Neural progenitor cell (in vitro differentiated cells): Measurements from ENCODE around the gene LBR. TPM values are rescaled to one million over a fixed set of nuclear protein-coding genes. Genes with fewer than 3 reads are reported as not detected.
A peak's percentile ranks its signal among the peaks of the same experiment; 100 is the strongest.

Experiments
- DNase-seq: peaks from one replicate; pipeline ENCODE4 v3.0.0-alpha.2; 2016; ENCODE audit warnings: low spot score
- H2AFZ ChIP-seq: fragments of 200-600 bp; sonication (generic); replicated peaks from 2 replicates; pipeline ENCODE4 v1.6.1; 2016; ENCODE audit warnings: antibody characterized with exemption
- H3F3A ChIP-seq: fragments of 200-600 bp; sonication (generic); 2 replicates; pipeline ENCODE4 v1.6.1; 2016; ENCODE audit warnings: antibody characterized with exemption, low read depth
- H3K27ac ChIP-seq: fragments of 200-600 bp; sonication (generic); 2 replicates; pipeline ENCODE4 v1.5.1; 2016; ENCODE audit warnings: mild to moderate bottlenecking
- H3K27me3 ChIP-seq: fragments of 200-600 bp; sonication (generic); 2 replicates; pipeline ENCODE4 v1.6.1; 2016; ENCODE audit warnings: mild to moderate bottlenecking, moderate library complexity
- H3K36me3 ChIP-seq: fragments of 200-600 bp; sonication (generic); 2 replicates; pipeline ENCODE4 v1.5.1; 2016
- H3K4me1 ChIP-seq: fragments of 200-600 bp; sonication (generic); 2 replicates; pipeline ENCODE4 v1.6.1; 2016; ENCODE audit warnings: mixed run types
- H3K4me2 ChIP-seq: fragments of 200-600 bp; sonication (generic); 2 replicates; pipeline ENCODE4 v1.6.1; 2016
- H3K4me3 ChIP-seq: fragments of 200-600 bp; sonication (generic); 2 replicates; pipeline ENCODE4 v1.5.1; 2016
- H3K79me2 ChIP-seq: fragments of 200-600 bp; sonication (generic); 2 replicates; pipeline ENCODE4 v1.6.1; 2016; ENCODE audit warnings: low read depth
- H3K9ac ChIP-seq: fragments of 200-600 bp; sonication (generic); 2 replicates; pipeline ENCODE4 v1.6.1; 2016
- H3K9me3 ChIP-seq: fragments of 200-600 bp; sonication (generic); 2 replicates; pipeline ENCODE4 v1.5.1; 2016; ENCODE audit warnings: low read depth
- H4K20me1 ChIP-seq: fragments of 200-600 bp; sonication (generic); 2 replicates; pipeline ENCODE4 v1.6.1; 2016; ENCODE audit warnings: low read depth
- H3K27ac Mint-ChIP-seq: 3 replicates; pipeline ENCODE4 v1.8.0; 2021; ENCODE audit warnings: mixed read lengths
- H3K27me3 Mint-ChIP-seq: 2 replicates; pipeline ENCODE4 v1.8.0; 2022; ENCODE audit warnings: low read depth, mild to moderate bottlenecking, inconsistent platforms, moderate library complexity, mixed read lengths; ENCODE audit not compliant: insufficient read depth
- H3K36me3 Mint-ChIP-seq: 3 replicates; pipeline ENCODE4 v1.8.0; 2021; ENCODE audit warnings: mixed read lengths
- H3K4me1 Mint-ChIP-seq: 3 replicates; pipeline ENCODE4 v1.8.0; 2021; ENCODE audit warnings: mixed read lengths
- H3K4me3 Mint-ChIP-seq: 3 replicates; pipeline ENCODE4 v1.8.0; 2021; ENCODE audit warnings: mild to moderate bottlenecking, moderate library complexity, mixed read lengths
- H3K9me3 Mint-ChIP-seq: 3 replicates; pipeline ENCODE4 v1.8.0; 2020; ENCODE audit warnings: mixed read lengths
- EZH2 ChIP-seq: fragments of 200-600 bp; sonication (generic); IDR thresholded peaks from 2 replicates; pipeline ENCODE4 v1.6.1; 2017; ENCODE audit warnings: antibody characterized with exemption, mild to moderate bottlenecking, moderate library complexity
- EZH2phosphoT487 ChIP-seq: fragments of 200-600 bp; sonication (generic); IDR thresholded peaks from 2 replicates; pipeline ENCODE4 v1.6.1; 2017; ENCODE audit warnings: antibody characterized with exemption
- total RNA-seq: library from RNA; depleted of rRNA; stranded (reverse); fragments of >200 nt; gene quantifications from 2 replicates; pipeline ENCODE4 v1.2.3, GENCODE V29; 2015; ENCODE audit warnings: low replicate concordance
- TF ChIP-seq, protein P1 (sequence below): fragments of 200-600 bp; sonication (generic); IDR thresholded peaks from 2 replicates; pipeline ENCODE4 v1.5.1; 2017; ENCODE audit warnings: antibody characterized with exemption, mild to moderate bottlenecking

The LBR gene
- total RNA-seq, 1 donor from 2014 or later = 171 TPM

DNA sequence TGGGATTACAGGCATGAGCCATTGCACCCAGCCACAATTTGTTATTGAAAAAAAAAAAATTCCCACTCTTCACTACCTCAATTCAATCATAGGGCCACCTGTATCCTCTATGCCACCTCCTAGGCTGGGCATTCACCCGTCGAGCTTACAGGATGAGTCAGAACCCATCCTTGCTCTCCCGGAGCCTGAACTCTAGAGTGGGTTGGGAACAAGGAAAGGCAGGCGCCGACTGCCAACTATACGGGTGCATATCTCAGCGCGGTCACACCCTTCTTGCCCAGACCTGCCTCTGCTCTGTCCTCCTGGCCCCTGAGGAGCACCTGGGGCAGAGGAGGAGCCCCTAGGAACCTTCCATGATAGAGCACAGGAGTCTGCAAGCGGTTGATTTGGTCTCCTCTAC lies 21.4 kb upstream of the LBR start:
- H3K4me1 Mint-ChIP-seq = peaks cover 29% of the 10 kb centered on the region
- no peak overlapping the region for H3K27ac ChIP-seq
- H3K4me1 ChIP-seq = peaks cover 9% of the 10 kb centered on the region
- no peak overlapping the region for H3K4me2 ChIP-seq
- H4K20me1 ChIP-seq = no peaks in the 10 kb centered on the region
- H3K27me3 ChIP-seq = no peaks in the 10 kb centered on the region
- H3K4me3 Mint-ChIP-seq = no peak overlapping the region
- no peaks in the 10 kb centered on the region for H3K9me3 Mint-ChIP-seq
- no peak overlapping the region for H3K27ac Mint-ChIP-seq
- no peak overlapping the region for H3K4me3 ChIP-seq
- peaks cover 6% of the 10 kb centered on the region for H3K27me3 Mint-ChIP-seq
- DNase-seq = no peak
- TF ChIP-seq, protein P1, sequence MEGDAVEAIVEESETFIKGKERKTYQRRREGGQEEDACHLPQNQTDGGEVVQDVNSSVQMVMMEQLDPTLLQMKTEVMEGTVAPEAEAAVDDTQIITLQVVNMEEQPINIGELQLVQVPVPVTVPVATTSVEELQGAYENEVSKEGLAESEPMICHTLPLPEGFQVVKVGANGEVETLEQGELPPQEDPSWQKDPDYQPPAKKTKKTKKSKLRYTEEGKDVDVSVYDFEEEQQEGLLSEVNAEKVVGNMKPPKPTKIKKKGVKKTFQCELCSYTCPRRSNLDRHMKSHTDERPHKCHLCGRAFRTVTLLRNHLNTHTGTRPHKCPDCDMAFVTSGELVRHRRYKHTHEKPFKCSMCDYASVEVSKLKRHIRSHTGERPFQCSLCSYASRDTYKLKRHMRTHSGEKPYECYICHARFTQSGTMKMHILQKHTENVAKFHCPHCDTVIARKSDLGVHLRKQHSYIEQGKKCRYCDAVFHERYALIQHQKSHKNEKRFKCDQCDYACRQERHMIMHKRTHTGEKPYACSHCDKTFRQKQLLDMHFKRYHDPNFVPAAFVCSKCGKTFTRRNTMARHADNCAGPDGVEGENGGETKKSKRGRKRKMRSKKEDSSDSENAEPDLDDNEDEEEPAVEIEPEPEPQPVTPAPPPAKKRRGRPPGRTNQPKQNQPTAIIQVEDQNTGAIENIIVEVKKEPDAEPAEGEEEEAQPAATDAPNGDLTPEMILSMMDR = no peak
- TF ChIP-seq EZH2 (no peak), EZH2phosphoT487 (no peak)
- H3F3A ChIP-seq = no peaks in the 10 kb centered on the region
- no peak overlapping the region for H3K9ac ChIP-seq
- H2AFZ ChIP-seq = no peak overlapping the region
- H3K79me2 ChIP-seq = no peaks in the 10 kb centered on the region
- H3K36me3 Mint-ChIP-seq = no peaks in the 10 kb centered on the region
- H3K36me3 ChIP-seq = no peaks in the 10 kb centered on the region
- no peaks in the 10 kb centered on the region for H3K9me3 ChIP-seq

DNA sequence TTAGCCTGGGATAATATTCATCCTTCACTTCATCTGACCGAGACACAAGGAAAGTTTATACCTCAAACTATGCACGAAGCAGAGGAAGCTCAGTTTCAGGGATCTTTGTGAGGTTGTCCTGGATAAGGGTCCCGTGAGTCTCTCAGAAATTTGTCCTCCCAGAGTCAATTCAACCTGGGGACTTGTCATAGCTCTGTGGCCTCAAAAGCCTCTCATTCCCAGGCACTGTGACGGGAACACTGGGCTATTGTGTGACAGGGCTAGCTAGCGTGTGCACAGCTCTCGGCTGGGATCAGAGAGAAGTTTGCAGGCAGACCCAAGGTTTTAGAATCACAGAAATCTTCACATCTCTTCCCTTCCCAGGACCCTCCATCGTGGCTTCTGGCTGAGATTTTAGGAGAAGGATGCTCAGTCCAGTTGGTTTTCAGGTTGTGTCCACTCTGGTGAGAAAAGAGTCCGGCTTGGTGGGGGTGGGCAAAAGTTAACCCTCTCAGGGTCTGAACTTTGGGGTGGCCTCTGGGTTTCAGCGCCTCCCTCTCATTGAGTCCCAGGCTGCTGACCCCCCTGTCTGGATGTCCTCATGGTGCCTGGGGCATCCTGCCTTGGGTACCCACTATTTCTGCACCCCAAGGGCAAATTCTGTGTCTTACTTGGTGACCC lies 20.4 kb upstream of the LBR start:
- Mint-ChIP-seq H3K4me1 (peaks cover 23% of the 10 kb centered on the region), H3K27ac (no peak overlapping the region), H3K4me3 (no peak overlapping the region), H3K36me3 (no peaks in the 10 kb centered on the region), H3K9me3 (no peaks in the 10 kb centered on the region), H3K27me3 (peaks cover 7% of the 10 kb centered on the region)
- no peak overlapping the region for H3K9ac ChIP-seq
- H3K9me3 ChIP-seq = no peaks in the 10 kb centered on the region
- H3K36me3 ChIP-seq = no peaks in the 10 kb centered on the region
- no peak overlapping the region for H3K27ac ChIP-seq
- H4K20me1 ChIP-seq = no peaks in the 10 kb centered on the region
- no peaks in the 10 kb centered on the region for H3F3A ChIP-seq
- H3K4me1 ChIP-seq = peaks cover 9% of the 10 kb centered on the region
- no peak overlapping the region for H3K4me2 ChIP-seq
- no peak for DNase-seq
- no peaks in the 10 kb centered on the region for H3K79me2 ChIP-seq
- peak overlapping the region; percentile 72 for H2AFZ ChIP-seq
- TF ChIP-seq EZH2phosphoT487 (no peak), EZH2 (no peak)
- TF ChIP-seq, protein P1 = no peak
- no peak overlapping the region for H3K4me3 ChIP-seq
- no peaks in the 10 kb centered on the region for H3K27me3 ChIP-seq

DNA sequence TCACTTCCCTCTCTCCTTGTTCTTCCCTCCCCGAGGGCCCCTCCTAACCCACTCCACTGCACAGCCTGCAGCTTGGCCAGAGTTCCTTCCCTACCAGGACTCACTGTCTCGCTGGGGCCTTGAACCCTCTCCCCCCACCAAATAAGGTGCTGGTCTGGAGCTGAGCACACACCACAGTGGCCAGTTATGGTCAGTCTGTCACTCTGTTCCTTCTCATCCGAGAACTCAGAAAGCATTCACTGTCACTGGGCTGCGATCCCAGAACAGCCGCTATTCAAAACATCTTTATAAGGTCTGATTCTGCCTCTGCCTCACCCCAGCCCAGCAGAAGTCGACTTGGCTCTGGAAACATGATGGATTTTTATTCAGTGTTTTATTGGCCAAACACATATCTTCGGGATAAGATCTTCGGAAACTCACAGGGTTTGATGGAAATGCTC lies 19.8 kb upstream of the LBR start:
- H3K4me3 ChIP-seq = no peak overlapping the region
- peak overlapping the region; percentile 22 for H2AFZ ChIP-seq
- H3K36me3 Mint-ChIP-seq = no peaks in the 10 kb centered on the region
- H3K4me1 Mint-ChIP-seq = peaks cover 23% of the 10 kb centered on the region
- H3K27ac Mint-ChIP-seq = no peak overlapping the region
- H3K27ac ChIP-seq = no peak overlapping the region
- H3K4me3 Mint-ChIP-seq = no peak overlapping the region
- peaks cover 9% of the 10 kb centered on the region for H3K4me1 ChIP-seq
- no peak for DNase-seq
- H3F3A ChIP-seq = no peaks in the 10 kb centered on the region
- H3K27me3 Mint-ChIP-seq = peaks cover 12% of the 10 kb centered on the region
- no peaks in the 10 kb centered on the region for H3K79me2 ChIP-seq
- H3K9me3 ChIP-seq = no peaks in the 10 kb centered on the region
- no peaks in the 10 kb centered on the region for H4K20me1 ChIP-seq
- no peaks in the 10 kb centered on the region for H3K9me3 Mint-ChIP-seq
- no peak overlapping the region for H3K9ac ChIP-seq
- H3K4me2 ChIP-seq = no peak overlapping the region
- no peaks in the 10 kb centered on the region for H3K36me3 ChIP-seq
- TF ChIP-seq, protein P1 = no peak
- TF ChIP-seq EZH2phosphoT487 (no peak), EZH2 (no peak)
- H3K27me3 ChIP-seq = no peaks in the 10 kb centered on the region
